DOHH2 (cell line): ENCODE data around the gene FOXD4.
"Not testable (repeated sequence)": the region's sequence is repeated elsewhere in the genome, so short reads cannot be mapped to it uniquely, and the experiment has no call there.

Experiments used
- H3F3A ChIP-seq: fragments of 200-600 bp; sonication (generic), shearing (Covaris generic); 2 replicates; pipeline ENCODE4 v1.6.0; 2016; ENCODE audit warnings: antibody characterized with exemption, mild to moderate bottlenecking; ENCODE audit not compliant: control insufficient read depth, insufficient read depth
- H3K27ac ChIP-seq: fragments of 200-600 bp; sonication (generic); 2 replicates; pipeline ENCODE4 v1.5.1; 2014; ENCODE audit warnings: low read depth, mild to moderate bottlenecking, low read length, moderate library complexity
- H3K27me3 ChIP-seq: fragments of 200-600 bp; sonication (generic); 2 replicates; pipeline ENCODE4 v1.6.1; 2014; ENCODE audit warnings: mild to moderate bottlenecking, low read length, mixed read lengths; ENCODE audit not compliant: control insufficient read depth
- H3K36me3 ChIP-seq: fragments of 200-600 bp; sonication (generic); 2 replicates; pipeline ENCODE4 v1.6.1; 2014; ENCODE audit warnings: mild to moderate bottlenecking, low read length, moderate library complexity, mixed read lengths; ENCODE audit not compliant: control insufficient read depth
- H3K4me1 ChIP-seq: fragments of 200-600 bp; sonication (generic); 2 replicates; pipeline ENCODE4 v1.6.1; 2014; ENCODE audit warnings: mild to moderate bottlenecking, low read length, mixed read lengths; ENCODE audit not compliant: control insufficient read depth
- H3K4me2 ChIP-seq: fragments of 200-600 bp; sonication (generic); 2 replicates; pipeline ENCODE4 v1.6.0; 2014; ENCODE audit warnings: mild to moderate bottlenecking, low read length, moderate library complexity
- H3K4me3 ChIP-seq: fragments of 200-600 bp; sonication (generic); 2 replicates; pipeline ENCODE4 v1.5.1; 2014; ENCODE audit warnings: mild to moderate bottlenecking, low read length, mixed read lengths
- H3K79me2 ChIP-seq: fragments of 200-600 bp; sonication (generic); 2 replicates; pipeline ENCODE4 v1.6.1; 2014; ENCODE audit warnings: mild to moderate bottlenecking, low read length, mixed read lengths; ENCODE audit not compliant: control insufficient read depth
- H3K9me2 ChIP-seq: fragments of 200-600 bp; sonication (generic); replicated peaks from 2 replicates; pipeline ENCODE4 v1.6.1; 2014; ENCODE audit warnings: mild to moderate bottlenecking, low read length, mixed read lengths; ENCODE audit not compliant: control insufficient read depth
- H3K9me3 ChIP-seq: fragments of 200-600 bp; sonication (generic); 2 replicates; pipeline ENCODE4 v1.6.1; 2014; ENCODE audit warnings: antibody characterized with exemption, low read length, mixed read lengths; ENCODE audit not compliant: control insufficient read depth, insufficient read depth
- H4K20me1 ChIP-seq: fragments of 200-600 bp; sonication (generic); 2 replicates; pipeline ENCODE4 v1.6.0; 2014; ENCODE audit warnings: low read depth, mild to moderate bottlenecking, antibody characterized with exemption, low read length, moderate library complexity; ENCODE audit not compliant: control insufficient read depth, insufficient read depth

FOXD4 gene

GRCh38 chr9:117995-118467, at the start of gene FOXD4:
Gene FOXD4 (minus strand): TSS chr9:118417. CDS start chr9:118119, 298 bp downstream.
- H3K4me3 ChIP-seq, H3K9me2 ChIP-seq, H3K36me3 ChIP-seq, H3F3A ChIP-seq, H3K4me1 ChIP-seq, H3K27ac ChIP-seq, H3K79me2 ChIP-seq, H4K20me1 ChIP-seq, H3K9me3 ChIP-seq, H3K4me2 ChIP-seq: not testable (repeated sequence)
- H3K27me3 ChIP-seq: peaks cover 23% of the 10 kb centered on the region

- H3K4me2 ChIP-seq, H3K36me3 ChIP-seq, H3K27ac ChIP-seq, H4K20me1 ChIP-seq, H3F3A ChIP-seq, H3K79me2 ChIP-seq, H3K9me3 ChIP-seq, H3K27me3 ChIP-seq, H3K4me3 ChIP-seq, H3K9me2 ChIP-seq, H3K4me1 ChIP-seq: not testable (repeated sequence)
These were observed 41.7 kb upstream of the FOXD4 start for GRCh38 chr9:159871-160270.

GRCh38 chr9:151173-151572, 33.0 kb upstream of the FOXD4 start:
- not testable (repeated sequence) for H3K36me3 ChIP-seq, H3K4me1 ChIP-seq, H3K4me2 ChIP-seq, H3K27ac ChIP-seq, H3K9me2 ChIP-seq, H4K20me1 ChIP-seq, H3K79me2 ChIP-seq, H3K4me3 ChIP-seq, H3K27me3 ChIP-seq, H3K9me3 ChIP-seq, H3F3A ChIP-seq

- not testable (repeated sequence) for H3F3A ChIP-seq, H3K9me3 ChIP-seq, H3K9me2 ChIP-seq, H3K79me2 ChIP-seq, H3K4me1 ChIP-seq, H3K4me3 ChIP-seq, H4K20me1 ChIP-seq, H3K27ac ChIP-seq, H3K4me2 ChIP-seq, H3K27me3 ChIP-seq, H3K36me3 ChIP-seq
These were observed 21.7 kb upstream of the FOXD4 start for GRCh38 chr9:139880-140279.

- H3K4me2 ChIP-seq, H4K20me1 ChIP-seq, H3K9me3 ChIP-seq, H3K9me2 ChIP-seq, H3K79me2 ChIP-seq, H3K27ac ChIP-seq, H3K4me3 ChIP-seq, H3K36me3 ChIP-seq, H3F3A ChIP-seq, H3K4me1 ChIP-seq: not testable (repeated sequence)
- peaks cover 23% of the 10 kb centered on the region for H3K27me3 ChIP-seq
These were observed 848 bp downstream of the FOXD4 start for GRCh38 chr9:117144-117994.

- not testable (repeated sequence) for H3K36me3 ChIP-seq, H3K79me2 ChIP-seq, H3K9me2 ChIP-seq, H3K9me3 ChIP-seq, H3K4me2 ChIP-seq, H3K4me3 ChIP-seq, H3F3A ChIP-seq, H3K4me1 ChIP-seq, H3K27ac ChIP-seq, H4K20me1 ChIP-seq
- peaks cover 23% of the 10 kb centered on the region for H3K27me3 ChIP-seq
These were observed 1.8 kb downstream of the FOXD4 start for GRCh38 chr9:116239-117077.

- H3K4me1 ChIP-seq, H3K4me2 ChIP-seq, H3K36me3 ChIP-seq, H3F3A ChIP-seq, H3K27ac ChIP-seq, H4K20me1 ChIP-seq, H3K9me2 ChIP-seq, H3K9me3 ChIP-seq, H3K79me2 ChIP-seq, H3K4me3 ChIP-seq: not testable (repeated sequence)
- peaks cover 23% of the 10 kb centered on the region for H3K27me3 ChIP-seq
These were observed 3.1 kb downstream of the FOXD4 start for GRCh38 chr9:115118-115451.
